Measurements from ENCODE around the gene GPR34. TPM values are rescaled to one million over a fixed set of nuclear protein-coding genes. Genes with fewer than 3 reads are reported as not detected.
A peak's percentile ranks its signal among the peaks of the same experiment; 100 is the strongest.
"Not testable (repeated sequence)": the region's sequence is repeated elsewhere in the genome, so short reads cannot be mapped to it uniquely, and the experiment has no call there.

The GPR34 gene
- total RNA-seq (2014; rRNA removed) = not detected in 2 replicates
- percentile 12 among the genes with signal in this experiment for Bru-seq, nascent RNA
- not detected for BruChase-seq, experiment 1, labeled RNA remaining after a 6-hour chase
- percentile 11 among the genes with signal in this experiment for BruChase-seq, experiment 2, labeled RNA remaining after a 2-hour chase
- long read RNA-seq = 0 reads

- intact Hi-C loops (cut with micrococcal nuclease) = no loop called here
- Histone ChIP-seq H3K36me3 (ENCODE audit: low read depth, low read length) (no peaks in the 10 kb centered on the region), H3K9me3 (ENCODE audit: low read length) (no peaks in the 10 kb centered on the region), H4K20me1 (ENCODE audit: low read length) (no peaks in the 10 kb centered on the region), H3K9me2 (replicated peaks; ENCODE audit: low read length) (no peaks in the 10 kb centered on the region), H3K27ac (ENCODE audit: low read length) (no peak within 1 kb of the TSS), H3F3A (ENCODE audit: low read length, unreplicated experiment) (no peaks in the 10 kb centered on the region), H3K4me2 (ENCODE audit: low read length) (no peak within 1 kb of the TSS), H3K79me2 (ENCODE audit: low read length) (no peaks in the 10 kb centered on the region), H2AFZ (ENCODE audit: low read length) (no peak within 1 kb of the TSS), H3K4me3 (ENCODE audit: low read length) (no peak within 1 kb of the TSS), H3K4me1 (ENCODE audit: insufficient read depth, low read length) (no peaks in the 10 kb centered on the region), H3K9ac (ENCODE audit: low read length) (no peak within 1 kb of the TSS), H3K27me3 (ENCODE audit: low read length) (no peaks in the 10 kb centered on the region)
- no TSS peak for BruUV-seq (replicated peaks)
- ATAC-seq (no peak), DNase-seq (no peak)
- POLR2A ChIA-PET (ENCODE audit: unreplicated experiment) = no interaction called here
- CTCF ChIA-PET = no interaction called here
- TF ChIP-seq EZH2 (IDR thresholded peaks at IDR 0.05; ENCODE audit: low read length, unreplicated experiment) (no peak), CTCF (conservative IDR thresholded peaks at IDR 0.05; ENCODE audit: low read depth, low read length) (no peak), EZH2phosphoT487 (IDR thresholded peaks at IDR 0.05; ENCODE audit: borderline replicate concordance, low read length) (no peak)
Measured at GRCh38 chrX:41688835-41689234, at the start of gene GPR34. GPR34 (plus strand) TSS chrX:41688973; CDS start chrX:41695634, 6,661 bp downstream.

DNA sequence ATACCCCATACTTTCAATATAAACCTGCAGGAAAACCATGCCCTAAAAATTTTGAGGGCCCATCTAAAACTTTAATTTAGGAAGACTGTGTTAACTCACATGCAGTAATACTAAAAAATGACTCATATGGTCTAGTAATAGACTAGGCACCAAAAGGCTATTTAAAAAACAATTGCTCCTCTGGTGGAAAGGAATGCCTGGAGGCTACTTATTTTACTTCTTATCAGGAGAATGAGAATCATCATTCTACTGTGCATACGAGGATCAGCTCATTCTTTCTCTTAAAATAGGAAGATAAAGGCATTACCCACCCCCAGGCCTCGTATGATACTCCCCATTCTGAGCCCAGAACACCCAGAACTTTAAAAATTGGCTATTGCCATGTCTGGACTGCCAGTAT lies 42.6 kb upstream of the GPR34 start:
- H3K27me3 ChIP-seq (ENCODE audit: low read length); ATAC-seq; H3K4me3 ChIP-seq (ENCODE audit: low read length); H3K36me3 ChIP-seq (ENCODE audit: low read depth, low read length); H3K4me2 ChIP-seq (ENCODE audit: low read length); CTCF ChIA-PET; H3F3A ChIP-seq (ENCODE audit: low read length, unreplicated experiment); BruUV-seq (replicated peaks); H3K9ac ChIP-seq (ENCODE audit: low read length); H4K20me1 ChIP-seq (ENCODE audit: low read length); H3K79me2 ChIP-seq (ENCODE audit: low read length); H2AFZ ChIP-seq (ENCODE audit: low read length); H3K27ac ChIP-seq (ENCODE audit: low read length); H3K4me1 ChIP-seq (ENCODE audit: insufficient read depth, low read length); DNase-seq; intact Hi-C loops (cut with micrococcal nuclease); H3K9me2 ChIP-seq (replicated peaks; ENCODE audit: low read length); POLR2A ChIA-PET (ENCODE audit: unreplicated experiment); H3K9me3 ChIP-seq (ENCODE audit: low read length): not testable (repeated sequence)

GRCh38 chrX:41653125-41653524 lies 35.6 kb upstream of the GPR34 start:
- intact Hi-C loops (cut with micrococcal nuclease) = no loop called here
- Histone ChIP-seq H3K9me3 (ENCODE audit: low read length) (no peaks in the 10 kb centered on the region), H3K27ac (ENCODE audit: low read length) (no peak overlapping the region), H4K20me1 (ENCODE audit: low read length) (no peaks in the 10 kb centered on the region), H3K79me2 (ENCODE audit: low read length) (no peaks in the 10 kb centered on the region), H3K4me3 (ENCODE audit: low read length) (no peak overlapping the region), H3K27me3 (ENCODE audit: low read length) (no peaks in the 10 kb centered on the region), H3K9ac (ENCODE audit: low read length) (no peak overlapping the region), H3F3A (ENCODE audit: low read length, unreplicated experiment) (no peaks in the 10 kb centered on the region), H3K4me2 (ENCODE audit: low read length) (no peak overlapping the region), H3K36me3 (ENCODE audit: low read depth, low read length) (no peaks in the 10 kb centered on the region; the same call in 1 of the 2 replicates), H3K4me1 (ENCODE audit: insufficient read depth, low read length) (peaks cover 15% of the 10 kb centered on the region), H2AFZ (ENCODE audit: low read length) (no peak overlapping the region), H3K9me2 (replicated peaks; ENCODE audit: low read length) (no peaks in the 10 kb centered on the region)
- TF ChIP-seq EZH2 (IDR thresholded peaks at IDR 0.05; ENCODE audit: low read length, unreplicated experiment) (no peak), CTCF (conservative IDR thresholded peaks at IDR 0.05; ENCODE audit: low read depth, low read length) (no peak), EZH2phosphoT487 (IDR thresholded peaks at IDR 0.05; ENCODE audit: borderline replicate concordance, low read length) (no peak)
- DNase-seq = no peak
- no peak for ATAC-seq
- BruUV-seq (replicated peaks) = no TSS peak
- CTCF ChIA-PET = no interaction called here
- POLR2A ChIA-PET (ENCODE audit: unreplicated experiment) = no interaction called here
